GM18907 (cell line): ENCODE data around the gene MMP23B.
"Not testable (repeated sequence)": the region's sequence is repeated elsewhere in the genome, so short reads cannot be mapped to it uniquely, and the experiment has no call there.

Source experiments
- ATAC-seq: cut with Tn5 transposase; IDR thresholded peaks from one replicate; pipeline ENCODE4 v1.9.1; 2021; ENCODE audit warnings: mild to moderate bottlenecking, moderate library complexity; ENCODE audit not compliant: unreplicated experiment

Gene MMP23B

GRCh38 chr1:1631782-1632420 lies at the start of gene MMP23B:
TSS of gene MMP23B (plus strand) at chr1:1632173. CDS start at chr1:1632219, 46 bp downstream.
- ATAC-seq, result no peak

GRCh38 chr1:1582585-1583346 lies 49.2 kb upstream of the MMP23B start:
- no peak for ATAC-seq

GRCh38 chr1:1583347-1584010 lies 48.5 kb upstream of the MMP23B start:
- no peak for ATAC-seq

GRCh38 chr1:1591452-1591851 lies 40.5 kb upstream of the MMP23B start:
- no peak for ATAC-seq

- ATAC-seq, result no peak
Measured at GRCh38 chr1:1593834-1594601, 38.0 kb upstream of the MMP23B start.

- ATAC-seq, result no peak
Measured at GRCh38 chr1:1594602-1595260, 37.2 kb upstream of the MMP23B start.

GRCh38 chr1:1595341-1595740 lies 36.6 kb upstream of the MMP23B start:
- ATAC-seq, result not testable (repeated sequence)

GRCh38 chr1:1596493-1597274 lies 35.3 kb upstream of the MMP23B start:
- ATAC-seq, result no peak

GRCh38 chr1:1597275-1597930 lies 34.6 kb upstream of the MMP23B start:
- no peak for ATAC-seq

- no peak for ATAC-seq
Measured at GRCh38 chr1:1598051-1598719, 33.8 kb upstream of the MMP23B start.

GRCh38 chr1:1598720-1599029 lies 33.3 kb upstream of the MMP23B start:
- ATAC-seq, result no peak

- ATAC-seq, result no peak
Measured at GRCh38 chr1:1599030-1599934, 32.7 kb upstream of the MMP23B start.

- ATAC-seq, result no peak
Measured at GRCh38 chr1:1599935-1600860, 31.8 kb upstream of the MMP23B start, which contains the start of gene FNDC10. TSS of gene FNDC10 (minus strand) at chr1:1600135. CDS start at chr1:1600015, 120 bp downstream.

GRCh38 chr1:1600861-1601563 lies 31.0 kb upstream of the MMP23B start:
- ATAC-seq, result no peak

- no peak for ATAC-seq
Measured at GRCh38 chr1:1601564-1602303, 30.2 kb upstream of the MMP23B start.
